NCI-H1436 (cell line): ENCODE data around the gene MGAT5B.

Source experiments
- DNase-seq: peaks from one replicate; lab custom pipeline; 2025; lab: John Stamatoyannopoulos, UW

Gene MGAT5B

GRCh38 chr17:76927982-76928381 is 59.8 kb downstream of the MGAT5B start:
- DNase-seq, result no peak

GRCh38 chr17:76929148-76929547 is 60.9 kb downstream of the MGAT5B start:
- DNase-seq, result no peak

GRCh38 chr17:76929601-76930000 is 61.4 kb downstream of the MGAT5B start:
- DNase-seq, result no peak

- no peak for DNase-seq
These were observed 61.9 kb downstream of the MGAT5B start for GRCh38 chr17:76930107-76930506.

GRCh38 chr17:76932402-76933333 is 64.5 kb downstream of the MGAT5B start:
- DNase-seq, result no peak

GRCh38 chr17:76934561-76935320 is 66.5 kb downstream of the MGAT5B start:
- DNase-seq, result no peak

GRCh38 chr17:76935331-76935730 is 67.1 kb downstream of the MGAT5B start:
- DNase-seq, result no peak

- DNase-seq, result no peak
These were observed 69.0 kb downstream of the MGAT5B start for GRCh38 chr17:76937238-76937637.

GRCh38 chr17:76938009-76938408 is 69.8 kb downstream of the MGAT5B start:
- no peak for DNase-seq

- DNase-seq, result no peak
These were observed 72.1 kb downstream of the MGAT5B start for GRCh38 chr17:76940295-76940694.

- DNase-seq, result no peak
These were observed 72.6 kb downstream of the MGAT5B start for GRCh38 chr17:76940738-76941350.

GRCh38 chr17:76943202-76943601 is 75.0 kb downstream of the MGAT5B start:
- no peak for DNase-seq

GRCh38 chr17:76943781-76944213 is 75.6 kb downstream of the MGAT5B start:
- DNase-seq, result peak; percentile 85

GRCh38 chr17:76944477-76944876 is 76.3 kb downstream of the MGAT5B start:
- DNase-seq, result no peak

GRCh38 chr17:76946111-76946771 is 78.0 kb downstream of the MGAT5B start:
- no peak for DNase-seq

GRCh38 chr17:76946772-76947135 is 78.5 kb downstream of the MGAT5B start:
- DNase-seq, result no peak

- no peak for DNase-seq
These were observed 79.1 kb downstream of the MGAT5B start for GRCh38 chr17:76947309-76947708.

- DNase-seq, result no peak
These were observed 79.6 kb downstream of the MGAT5B start for GRCh38 chr17:76947771-76948170.

GRCh38 chr17:76948301-76948700 is 80.1 kb downstream of the MGAT5B start:
- no peak for DNase-seq

GRCh38 chr17:76948726-76949342 is 80.6 kb downstream of the MGAT5B start:
- DNase-seq, result no peak

GRCh38 chr17:76949913-76950695 is 81.9 kb downstream of the MGAT5B start:
- DNase-seq, result no peak
